SJCRH30 (cell line): ENCODE measurements around the gene MYO5B. TPM values are rescaled to one million over a fixed set of nuclear protein-coding genes. Genes with fewer than 3 reads are reported as not detected.

Source experiments
- DNase-seq, 2 experiments: peaks; one replicate each; pipeline ENCODE4 v3.0.0-alpha.2; 2015 to 2020
- H3K27ac ChIP-seq: fragments of 250-450 bp; sonication (Bioruptor Pico); 2 replicates; pipeline ENCODE4 v1.5.1; 2020; ENCODE audit warnings: mild to moderate bottlenecking, moderate library complexity
- H3K27me3 ChIP-seq: fragments of 250-450 bp; sonication (Bioruptor Pico); 2 replicates; pipeline ENCODE4 v1.5.1; 2020; ENCODE audit warnings: mild to moderate bottlenecking, moderate library complexity
- H3K36me3 ChIP-seq: fragments of 250-450 bp; sonication (Bioruptor Pico); 2 replicates; pipeline ENCODE4 v1.5.1; 2020; ENCODE audit warnings: mild to moderate bottlenecking, moderate library complexity
- H3K4me1 ChIP-seq: fragments of 250-450 bp; sonication (Bioruptor Pico); 2 replicates; pipeline ENCODE4 v1.5.1; 2020; ENCODE audit warnings: mild to moderate bottlenecking, moderate library complexity
- H3K4me3 ChIP-seq: fragments of 250-450 bp; sonication (Bioruptor Pico); 2 replicates; pipeline ENCODE4 v1.5.1; 2020; ENCODE audit warnings: mild to moderate bottlenecking, moderate library complexity
- H3K9me3 ChIP-seq: fragments of 250-450 bp; sonication (Bioruptor Pico); replicated peaks from 2 replicates; pipeline ENCODE4 v1.5.1; 2020; ENCODE audit warnings: mild to moderate bottlenecking, moderate library complexity
- total RNA-seq: library from RNA; depleted of rRNA; stranded (reverse); fragments of >200 nt; shearing (Covaris generic); gene quantifications from 2 replicates; pipeline ENCODE4 v1.2.3, GENCODE V29; 2014

The MYO5B gene
- total RNA-seq, 1 experiment from 2014 or later: 39.1 TPM

DNA sequence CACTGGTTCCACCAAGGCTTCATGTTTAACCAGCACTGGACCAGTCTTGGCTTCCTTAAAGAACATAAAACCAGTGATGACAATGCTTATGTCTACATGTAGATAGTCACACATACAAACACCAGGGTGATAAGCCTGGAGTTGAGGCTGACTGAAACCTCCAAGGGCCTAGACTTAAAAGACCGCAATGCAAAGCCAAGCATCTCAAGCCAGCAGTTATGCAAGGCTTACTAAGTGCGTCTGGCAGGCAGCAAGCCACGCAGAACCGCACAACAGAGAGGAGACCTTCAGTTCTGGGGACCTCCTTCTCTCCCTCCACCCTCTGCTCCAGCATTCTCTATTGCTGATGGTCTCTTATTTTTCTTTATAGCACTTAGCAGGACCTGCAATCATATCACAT, 318.4 kb downstream of the MYO5B start:
- H3K4me1 ChIP-seq: no peaks in the 10 kb centered on the region
- no peak overlapping the region for H3K4me3 ChIP-seq
- no peak overlapping the region for H3K27ac ChIP-seq
- no peaks in the 10 kb centered on the region for H3K9me3 ChIP-seq
- H3K36me3 ChIP-seq: no peaks in the 10 kb centered on the region
- no peak for DNase-seq
- no peaks in the 10 kb centered on the region for H3K27me3 ChIP-seq

DNA sequence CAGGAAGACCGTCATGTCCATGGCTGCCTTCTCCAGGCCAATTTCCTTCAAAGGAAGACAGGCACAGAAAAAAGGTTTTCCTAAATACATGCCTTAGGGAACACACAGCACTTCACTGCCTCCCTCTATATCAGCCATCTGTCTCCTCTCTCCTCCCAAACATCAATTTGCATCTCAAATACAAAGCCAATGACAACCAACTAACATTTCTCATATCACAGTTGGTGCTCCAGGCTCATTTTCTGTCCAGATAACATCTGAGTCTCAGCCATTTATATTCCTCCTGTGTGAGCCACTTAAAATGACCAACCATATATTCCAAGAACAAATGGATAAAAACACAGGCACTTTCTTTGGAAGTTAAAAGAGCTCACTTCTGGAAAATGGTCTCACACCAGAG, 319.2 kb downstream of the MYO5B start:
- no peak overlapping the region for H3K27ac ChIP-seq

GRCh38 chr18:49875155-49875554, 319.8 kb downstream of the MYO5B start:
- no peaks in the 10 kb centered on the region for H3K9me3 ChIP-seq
- no peaks in the 10 kb centered on the region for H3K4me1 ChIP-seq
- no peaks in the 10 kb centered on the region for H3K27me3 ChIP-seq
- no peak for DNase-seq
- no peak overlapping the region for H3K27ac ChIP-seq
- H3K4me3 ChIP-seq: no peak overlapping the region
- H3K36me3 ChIP-seq: no peaks in the 10 kb centered on the region

More for the DNA sequence above, 319.2 kb downstream of the MYO5B start:
- Histone ChIP-seq H3K27me3 (no peaks in the 10 kb centered on the region), H3K4me1 (no peaks in the 10 kb centered on the region), H3K9me3 (no peaks in the 10 kb centered on the region), H3K4me3 (no peak overlapping the region), H3K36me3 (no peaks in the 10 kb centered on the region)
- no peak for DNase-seq

- Histone ChIP-seq H3K27ac (no peak overlapping the region), H3K9me3 (no peaks in the 10 kb centered on the region), H3K4me3 (no peak overlapping the region), H3K4me1 (no peaks in the 10 kb centered on the region), H3K36me3 (no peaks in the 10 kb centered on the region), H3K27me3 (no peaks in the 10 kb centered on the region)
- no peak for DNase-seq
Observed at GRCh38 chr18:49874238-49874637, 320.7 kb downstream of the MYO5B start.

DNA sequence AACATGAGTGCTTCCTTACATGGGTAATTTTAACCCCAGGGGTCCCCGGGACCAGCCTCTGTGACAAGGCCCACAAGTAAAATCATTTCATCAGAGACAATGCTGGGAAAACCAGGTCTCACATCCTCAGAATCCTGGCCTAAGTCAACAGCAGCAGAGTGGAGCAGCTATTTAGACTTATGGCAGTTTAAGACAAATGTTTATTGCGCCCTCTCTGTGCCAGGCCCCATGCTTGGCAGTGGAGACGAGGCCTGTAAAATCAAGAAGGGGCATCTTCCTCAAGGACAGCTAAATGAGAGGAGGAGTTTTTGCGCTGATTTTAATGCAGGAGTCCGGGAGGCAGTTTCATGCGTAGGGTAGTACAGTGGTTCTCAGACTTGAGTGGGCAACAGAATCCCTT, 325.6 kb downstream of the MYO5B start:
- no peaks in the 10 kb centered on the region for H3K27me3 ChIP-seq
- no peaks in the 10 kb centered on the region for H3K36me3 ChIP-seq
- DNase-seq: no peak
- H3K9me3 ChIP-seq: no peaks in the 10 kb centered on the region
- H3K4me3 ChIP-seq: no peak overlapping the region
- H3K4me1 ChIP-seq: no peaks in the 10 kb centered on the region; the same call in 1 of the 2 replicates
- H3K27ac ChIP-seq: no peak overlapping the region

- Histone ChIP-seq H3K27me3 (no peaks in the 10 kb centered on the region), H3K27ac (no peak overlapping the region), H3K4me3 (no peak overlapping the region), H3K9me3 (no peaks in the 10 kb centered on the region), H3K4me1 (no peaks in the 10 kb centered on the region; the same call in 1 of the 2 replicates), H3K36me3 (no peaks in the 10 kb centered on the region)
- no peak for DNase-seq
Observed at GRCh38 chr18:49866680-49867079, 328.3 kb downstream of the MYO5B start.

- no peaks in the 10 kb centered on the region; the same call in 1 of the 2 replicates for H3K4me1 ChIP-seq
- H3K36me3 ChIP-seq: no peaks in the 10 kb centered on the region
- no peaks in the 10 kb centered on the region; the same call in 1 of the 2 replicates for H3K27me3 ChIP-seq
- no peak overlapping the region for H3K27ac ChIP-seq
- no peaks in the 10 kb centered on the region for H3K9me3 ChIP-seq
- DNase-seq: peak; percentile 29 to 56
- no peak overlapping the region for H3K4me3 ChIP-seq
Observed at GRCh38 chr18:49865401-49865800, 329.5 kb downstream of the MYO5B start.

DNA sequence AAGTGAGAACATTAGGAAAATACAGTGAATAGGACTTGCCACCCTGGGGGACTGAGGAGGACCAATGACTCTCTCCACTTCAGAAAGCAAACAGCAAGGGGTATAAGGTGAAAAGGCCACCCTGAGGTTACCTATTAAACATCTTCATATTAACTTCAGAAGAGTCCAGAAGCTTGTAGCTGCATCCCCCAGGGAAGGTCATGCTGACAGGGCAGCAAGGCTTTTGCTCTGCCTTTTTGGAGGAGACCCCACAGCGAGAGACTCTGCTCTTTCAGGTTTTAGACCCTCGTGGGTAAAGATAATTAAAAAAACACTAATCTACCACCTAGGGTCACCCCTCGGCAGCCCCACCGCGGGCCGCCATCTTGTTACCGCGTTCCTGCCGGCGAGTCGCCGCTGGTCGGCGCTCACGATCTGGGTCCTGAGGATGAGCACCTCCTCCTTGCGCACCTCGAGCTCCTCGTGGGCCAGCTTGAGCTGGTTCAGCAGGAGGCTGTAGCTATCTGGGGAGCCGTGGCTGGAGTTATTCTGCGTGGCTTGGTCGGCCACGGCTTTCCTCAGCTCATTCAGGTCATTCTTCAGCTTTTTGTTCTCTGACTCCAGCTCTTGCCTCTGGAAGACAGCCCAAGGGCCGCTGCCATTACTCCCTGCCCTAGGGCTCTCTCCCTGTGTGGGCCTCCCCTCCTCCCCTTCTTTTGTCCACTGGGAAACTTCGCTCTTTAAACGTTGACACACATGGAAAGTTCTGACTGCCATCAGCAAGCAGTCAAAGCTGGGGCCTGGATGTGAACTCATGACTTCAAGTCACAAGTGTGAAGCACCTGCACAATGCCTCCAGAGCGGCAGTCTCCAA, 331.0 kb downstream of the MYO5B start:
- H3K4me1 ChIP-seq: no peaks in the 10 kb centered on the region; the same call in 1 of the 2 replicates
- no peaks in the 10 kb centered on the region for H3K36me3 ChIP-seq
- H3K27me3 ChIP-seq: no peaks in the 10 kb centered on the region; the same call in 1 of the 2 replicates
- no peak for DNase-seq
- H3K27ac ChIP-seq: no peak overlapping the region
- H3K9me3 ChIP-seq: no peaks in the 10 kb centered on the region
- no peak overlapping the region for H3K4me3 ChIP-seq

DNA sequence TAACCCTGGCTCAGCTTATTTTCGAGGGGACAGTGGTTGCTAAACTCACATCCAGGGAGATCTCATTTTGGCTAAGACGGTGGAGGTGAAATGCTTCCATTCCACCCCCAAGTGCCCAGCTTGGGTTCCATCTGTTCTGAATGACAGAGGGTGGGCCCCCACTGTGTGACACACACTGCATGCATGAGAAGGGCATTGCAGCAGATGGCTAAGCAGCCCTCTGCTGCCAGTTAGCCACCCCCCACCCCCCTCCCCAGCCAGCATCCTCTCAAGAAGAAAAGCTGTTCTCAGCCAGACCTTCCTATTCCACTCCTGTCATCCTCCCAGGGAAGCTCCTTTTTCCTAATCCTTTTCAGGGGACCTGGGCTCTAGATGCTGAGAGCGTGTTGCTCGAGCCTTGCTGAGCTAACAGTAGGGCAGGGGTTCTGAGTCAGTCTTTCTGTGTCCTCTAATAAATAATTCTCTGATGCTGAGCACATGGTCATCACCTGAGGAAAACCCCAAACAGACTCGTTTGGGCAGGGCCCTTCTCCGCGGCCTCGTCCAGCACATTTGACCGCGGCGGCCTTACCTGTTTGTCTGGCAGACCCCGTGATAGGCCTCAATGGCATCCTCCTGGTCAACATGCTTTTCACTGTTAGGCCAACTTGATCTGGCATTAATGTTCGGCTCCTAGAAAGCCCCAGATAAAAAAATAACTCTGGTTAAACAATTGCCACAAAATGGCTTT, 332.1 kb downstream of the MYO5B start:
- Histone ChIP-seq H3K9me3 (no peaks in the 10 kb centered on the region), H3K27me3 (no peaks in the 10 kb centered on the region; the same call in 1 of the 2 replicates), H3K27ac (no peak overlapping the region), H3K36me3 (no peaks in the 10 kb centered on the region), H3K4me3 (no peak overlapping the region), H3K4me1 (no peaks in the 10 kb centered on the region; the same call in 1 of the 2 replicates)
- no peak for DNase-seq

DNA sequence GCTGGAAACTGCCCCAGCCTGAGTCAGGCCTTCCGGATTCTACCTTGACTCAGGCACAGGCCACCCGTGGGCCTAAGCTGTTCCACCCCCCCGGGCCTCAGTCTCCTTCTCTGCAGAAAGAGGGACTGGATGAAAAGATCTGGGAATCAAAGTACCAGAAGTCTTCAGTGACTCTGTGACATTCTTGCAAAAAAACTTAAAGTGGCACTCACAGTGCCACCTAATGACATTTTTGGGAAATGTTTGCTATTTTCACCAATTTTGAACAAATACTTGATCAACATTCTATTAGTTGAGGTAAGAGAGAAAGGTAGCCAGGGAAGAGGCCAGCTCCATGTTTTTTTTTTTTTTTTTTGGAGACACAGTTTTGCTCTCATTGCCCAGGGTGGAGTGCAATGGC, 333.3 kb downstream of the MYO5B start:
- H3K27me3 ChIP-seq: no peaks in the 10 kb centered on the region; the same call in 1 of the 2 replicates
- DNase-seq: peak in 1 of 2 experiments; percentile 28
- H3K27ac ChIP-seq: no peak overlapping the region
- no peaks in the 10 kb centered on the region for H3K36me3 ChIP-seq
- no peak overlapping the region for H3K4me3 ChIP-seq
- no peaks in the 10 kb centered on the region for H3K9me3 ChIP-seq
- H3K4me1 ChIP-seq: no peaks in the 10 kb centered on the region; the same call in 1 of the 2 replicates

- Histone ChIP-seq H3K27me3 (no peaks in the 10 kb centered on the region; the same call in 1 of the 2 replicates), H3K27ac (no peak overlapping the region), H3K4me1 (no peaks in the 10 kb centered on the region), H3K36me3 (no peaks in the 10 kb centered on the region), H3K9me3 (no peaks in the 10 kb centered on the region), H3K4me3 (no peak overlapping the region)
- DNase-seq: no peak
Observed at GRCh38 chr18:49859725-49860124, 335.2 kb downstream of the MYO5B start.

GRCh38 chr18:49859021-49859359, 336.0 kb downstream of the MYO5B start:
- Histone ChIP-seq H3K27ac (no peak overlapping the region), H3K36me3 (no peaks in the 10 kb centered on the region), H3K4me3 (no peak overlapping the region), H3K27me3 (no peaks in the 10 kb centered on the region; the same call in 1 of the 2 replicates), H3K4me1 (no peaks in the 10 kb centered on the region), H3K9me3 (no peaks in the 10 kb centered on the region)
- DNase-seq: no peak

GRCh38 chr18:49858309-49859020, 336.5 kb downstream of the MYO5B start:
- Histone ChIP-seq H3K4me1 (no peaks in the 10 kb centered on the region), H3K27ac (no peak overlapping the region), H3K27me3 (no peaks in the 10 kb centered on the region; the same call in 1 of the 2 replicates), H3K36me3 (no peaks in the 10 kb centered on the region), H3K9me3 (no peaks in the 10 kb centered on the region), H3K4me3 (peak overlapping the region; percentile 24)
- peak; percentile 61 to 83 for DNase-seq

DNA sequence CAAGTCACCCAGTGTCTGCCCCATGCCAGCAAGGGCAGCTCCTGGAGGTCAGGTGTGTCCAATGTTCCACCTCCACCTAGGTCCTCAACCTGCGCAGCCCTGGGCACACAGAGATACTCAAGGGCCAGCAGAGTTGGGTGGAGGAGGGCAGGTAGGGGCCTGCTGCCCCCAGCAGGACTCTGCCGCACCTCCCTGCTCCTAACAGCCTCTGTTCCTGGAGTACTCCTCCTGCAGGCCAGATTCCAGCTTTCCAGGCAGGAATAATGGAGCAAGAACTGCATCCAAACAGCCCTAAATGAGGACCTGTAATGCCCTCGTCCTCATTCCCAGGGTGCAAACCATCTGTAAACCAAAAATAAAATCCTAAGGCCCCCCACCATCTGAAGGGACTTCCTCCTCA, 337.2 kb downstream of the MYO5B start:
- H3K36me3 ChIP-seq: no peaks in the 10 kb centered on the region
- DNase-seq: no peak
- no peak overlapping the region for H3K4me3 ChIP-seq
- no peaks in the 10 kb centered on the region; the same call in 1 of the 2 replicates for H3K27me3 ChIP-seq
- no peaks in the 10 kb centered on the region for H3K4me1 ChIP-seq
- H3K9me3 ChIP-seq: no peaks in the 10 kb centered on the region
- H3K27ac ChIP-seq: no peak overlapping the region

- Histone ChIP-seq H3K36me3 (no peaks in the 10 kb centered on the region), H3K27me3 (no peaks in the 10 kb centered on the region; the same call in 1 of the 2 replicates), H3K4me3 (no peak overlapping the region), H3K4me1 (no peaks in the 10 kb centered on the region), H3K27ac (no peak overlapping the region), H3K9me3 (no peaks in the 10 kb centered on the region)
- no peak for DNase-seq
Observed at GRCh38 chr18:49856496-49856895, 338.5 kb downstream of the MYO5B start.
